Measurements from ENCODE around the gene IDH2.

GRCh38 chr15:90046911-90047392, 55.3 kb downstream of the IDH2 start:
- no peak for TF ChIP-seq POLR2AphosphoS5 (IDR thresholded peaks at IDR 0.05; ENCODE audit: borderline replicate concordance, low read depth, low read length)
- TF ChIP-seq FOXP2 (optimal IDR thresholded peaks at IDR 0.05; ENCODE audit: control extremely low read depth, extremely low read length, insufficient read depth): no peak
- no peak for TF ChIP-seq EZH2 (IDR thresholded peaks at IDR 0.05)
